Stimulated activated CD8-positive, alpha-beta memory T cell treated with anti-CD3 and anti-CD28 coated beads, Interleukin-12 subunit alpha, Interleukin-12 subunit beta, amount 100 ng/mL, for 4 hours (primary cell): ENCODE data around the gene DOCK4.

ENCODE experiments used
- DNase-seq: peaks from one replicate; pipeline ENCODE4 v3.0.0-alpha.2; 2020; ENCODE audit warnings: low read depth

DOCK4 gene

GRCh38 chr7:112161253-112162141 lies 44.7 kb downstream of the DOCK4 start:
- DNase-seq: no peak

GRCh38 chr7:112160771-112161150 lies 45.4 kb downstream of the DOCK4 start:
- DNase-seq: no peak

GRCh38 chr7:112160130-112160770 lies 45.9 kb downstream of the DOCK4 start:
- DNase-seq: no peak

- DNase-seq: no peak
These were observed 46.8 kb downstream of the DOCK4 start for GRCh38 chr7:112159351-112159750.

- DNase-seq: no peak
These were observed 49.1 kb downstream of the DOCK4 start for GRCh38 chr7:112157072-112157471.

- DNase-seq: no peak
These were observed 49.8 kb downstream of the DOCK4 start for GRCh38 chr7:112156412-112156811.

- DNase-seq: no peak
These were observed 51.5 kb downstream of the DOCK4 start for GRCh38 chr7:112154690-112155089.

GRCh38 chr7:112152186-112152585 lies 54.0 kb downstream of the DOCK4 start:
- no peak for DNase-seq

GRCh38 chr7:112150823-112151641 lies 55.2 kb downstream of the DOCK4 start:
- DNase-seq: no peak

GRCh38 chr7:112149734-112150133 lies 56.5 kb downstream of the DOCK4 start:
- no peak for DNase-seq

- no peak for DNase-seq
These were observed 58.3 kb downstream of the DOCK4 start for GRCh38 chr7:112147793-112148361.

- no peak for DNase-seq
These were observed 61.0 kb downstream of the DOCK4 start for GRCh38 chr7:112145206-112145605.

- no peak for DNase-seq
These were observed 61.7 kb downstream of the DOCK4 start for GRCh38 chr7:112144284-112145059.

- no peak for DNase-seq
These were observed 62.6 kb downstream of the DOCK4 start for GRCh38 chr7:112143582-112143981.

- DNase-seq: no peak
These were observed 63.1 kb downstream of the DOCK4 start for GRCh38 chr7:112143136-112143535.

- no peak for DNase-seq
These were observed 65.6 kb downstream of the DOCK4 start for GRCh38 chr7:112140600-112140999.

- no peak for DNase-seq
These were observed 67.3 kb downstream of the DOCK4 start for GRCh38 chr7:112138938-112139337.

GRCh38 chr7:112138325-112138852 lies 67.8 kb downstream of the DOCK4 start:
- DNase-seq: no peak

GRCh38 chr7:112137141-112138101 lies 68.8 kb downstream of the DOCK4 start:
- no peak for DNase-seq
